ENCODE measurements around the gene CCSAP.
"Not testable (repeated sequence)": the region's sequence is repeated elsewhere in the genome, so short reads cannot be mapped to it uniquely, and the experiment has no call there.

The CCSAP gene

GRCh38 chr1:229325853-229326487 lies 16.9 kb downstream of the CCSAP start:
- no peak for DNase-seq (ENCODE audit: low read depth)

GRCh38 chr1:229325401-229325800 lies 17.4 kb downstream of the CCSAP start:
- DNase-seq (ENCODE audit: low read depth) = no peak

- no peak for DNase-seq (ENCODE audit: low read depth)
Observed at GRCh38 chr1:229323885-229324553, 18.8 kb downstream of the CCSAP start.

GRCh38 chr1:229323201-229323600 lies 19.6 kb downstream of the CCSAP start:
- no peak for DNase-seq (ENCODE audit: low read depth)

- DNase-seq (ENCODE audit: low read depth) = no peak
Observed at GRCh38 chr1:229319487-229319886, 23.4 kb downstream of the CCSAP start.

GRCh38 chr1:229318056-229318455 lies 24.8 kb downstream of the CCSAP start:
- no peak for DNase-seq (ENCODE audit: low read depth)

GRCh38 chr1:229316166-229316565 lies 26.7 kb downstream of the CCSAP start:
- no peak for DNase-seq (ENCODE audit: low read depth)

- DNase-seq (ENCODE audit: low read depth) = no peak
Observed at GRCh38 chr1:229310833-229311232, 32.0 kb downstream of the CCSAP start.

GRCh38 chr1:229309684-229310083 lies 33.2 kb downstream of the CCSAP start:
- no peak for DNase-seq (ENCODE audit: low read depth)

- DNase-seq (ENCODE audit: low read depth) = no peak
Observed at GRCh38 chr1:229309074-229309473, 33.8 kb downstream of the CCSAP start.

GRCh38 chr1:229305392-229305791 lies 37.5 kb downstream of the CCSAP start:
- no peak for DNase-seq (ENCODE audit: low read depth)

- DNase-seq (ENCODE audit: low read depth) = no peak
Observed at GRCh38 chr1:229303855-229304254, 39.0 kb downstream of the CCSAP start.

GRCh38 chr1:229302740-229303139 lies 40.1 kb downstream of the CCSAP start:
- no peak for DNase-seq (ENCODE audit: low read depth)

- no peak for DNase-seq (ENCODE audit: low read depth)
Observed at GRCh38 chr1:229300099-229300757, 42.6 kb downstream of the CCSAP start.

GRCh38 chr1:229298887-229299503 lies 43.9 kb downstream of the CCSAP start:
- DNase-seq (ENCODE audit: low read depth) = no peak

GRCh38 chr1:229298420-229298819 lies 44.4 kb downstream of the CCSAP start:
- DNase-seq (ENCODE audit: low read depth) = no peak

- no peak for DNase-seq (ENCODE audit: low read depth)
Observed at GRCh38 chr1:229297746-229298145, 45.1 kb downstream of the CCSAP start.

GRCh38 chr1:229296541-229296941 lies 46.3 kb downstream of the CCSAP start:
- DNase-seq (ENCODE audit: low read depth) = peak; percentile 54

GRCh38 chr1:229295745-229296144 lies 47.1 kb downstream of the CCSAP start:
- no peak for DNase-seq (ENCODE audit: low read depth)

GRCh38 chr1:229293528-229294204 lies 49.2 kb downstream of the CCSAP start:
- no peak for DNase-seq (ENCODE audit: low read depth)

GRCh38 chr1:229291686-229292085 lies 51.2 kb downstream of the CCSAP start:
- not testable (repeated sequence) for DNase-seq (ENCODE audit: low read depth)

- DNase-seq (ENCODE audit: low read depth) = no peak
Observed at GRCh38 chr1:229288516-229288915, 54.3 kb downstream of the CCSAP start.
